ENCODE measurements around the gene PRR5L. TPM values are rescaled to one million over a fixed set of nuclear protein-coding genes. Genes with fewer than 3 reads are reported as not detected.

PRR5L gene
- total and polyA plus RNA-seq, 5 donors from 2014 or later, result 0.76 to 15.1 (median 1.1) TPM; not detected in 1

DNA sequence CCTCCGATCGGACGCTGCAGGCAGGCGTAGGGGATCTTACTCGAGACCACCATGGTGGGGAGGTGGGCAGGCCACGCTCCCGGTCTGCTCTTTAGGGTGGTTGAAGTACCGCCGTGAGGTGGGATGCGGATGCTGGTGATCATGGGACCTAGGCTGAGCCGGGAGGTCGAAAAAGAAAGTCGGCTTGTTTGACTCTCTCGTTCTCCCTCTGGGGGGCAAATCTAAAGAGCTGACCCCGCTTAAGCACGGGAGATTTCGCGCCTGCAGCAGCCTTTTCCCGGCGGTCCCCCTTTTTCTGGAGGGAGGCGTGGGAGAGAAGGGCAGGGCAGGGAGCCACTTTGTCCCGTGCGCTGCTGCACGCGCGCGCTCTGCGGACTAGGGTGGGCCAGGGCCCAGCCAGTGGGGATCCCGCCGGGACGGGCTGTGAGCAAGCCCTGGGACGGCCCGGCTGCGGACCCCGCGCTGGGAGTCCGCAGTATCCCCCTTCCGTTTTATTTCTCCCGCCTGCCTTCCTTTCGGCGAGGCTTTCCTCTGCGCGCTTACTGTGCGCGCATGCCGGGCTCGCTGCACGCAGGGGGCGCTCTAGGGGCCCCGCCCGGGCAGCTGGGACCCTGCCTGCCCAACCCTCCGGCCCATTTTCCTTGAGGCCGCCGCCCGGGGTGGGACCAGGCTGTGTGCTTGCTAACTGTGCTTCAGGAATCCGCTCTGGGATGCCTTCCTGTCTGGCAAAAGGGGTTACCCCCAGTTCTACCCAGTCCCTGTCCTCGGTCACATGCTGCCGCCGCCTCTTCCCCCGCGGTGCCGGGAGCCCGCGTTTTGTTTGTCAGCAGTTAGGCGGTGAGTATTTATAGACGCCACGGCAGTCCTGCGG is 81.0 kb downstream of the PRR5L start:
- H3K27me3 Mint-ChIP-seq, result peaks cover 79% of the 10 kb centered on the region
- peak overlapping the region; percentile 39 to 78 (median 69) for H3K4me3 Mint-ChIP-seq
- ATAC-seq (ENCODE audit: low read depth in 2 of 2) (peak; percentile 20 to 41), DNase-seq (peak in 1 of 3 donors; percentile 45)
- H3K9me3 ChIP-seq (ENCODE audit: control insufficient read depth in 2 of 2, low read length in 2 of 2), result no peaks in the 10 kb centered on the region
- H3K27me3 ChIP-seq (ENCODE audit: control insufficient read depth, insufficient read depth, low read length), result peaks cover 20% of the 10 kb centered on the region
- H3K27ac Mint-ChIP-seq, result no peak overlapping the region
- no peaks in the 10 kb centered on the region for H3K36me3 Mint-ChIP-seq
- H3K36me3 ChIP-seq (ENCODE audit: control insufficient read depth, insufficient read depth, low read length), result no peaks in the 10 kb centered on the region
- H3K27ac ChIP-seq (ENCODE audit: insufficient read depth, low read length, poor library complexity, severe bottlenecking), result no peak overlapping the region
- peaks cover 20% of the 10 kb centered on the region for H3K4me1 ChIP-seq (ENCODE audit: control insufficient read depth, insufficient read depth, low read length, poor library complexity, severe bottlenecking)
- H3K9me3 Mint-ChIP-seq, result no peaks in the 10 kb centered on the region
- H3K4me1 Mint-ChIP-seq, result peaks cover 0 to 22% (median 9%) of the 10 kb centered on the region in 4 donors
- peak overlapping the region; percentile 11 for H3K4me3 ChIP-seq (ENCODE audit: low read depth, low read length)

DNA sequence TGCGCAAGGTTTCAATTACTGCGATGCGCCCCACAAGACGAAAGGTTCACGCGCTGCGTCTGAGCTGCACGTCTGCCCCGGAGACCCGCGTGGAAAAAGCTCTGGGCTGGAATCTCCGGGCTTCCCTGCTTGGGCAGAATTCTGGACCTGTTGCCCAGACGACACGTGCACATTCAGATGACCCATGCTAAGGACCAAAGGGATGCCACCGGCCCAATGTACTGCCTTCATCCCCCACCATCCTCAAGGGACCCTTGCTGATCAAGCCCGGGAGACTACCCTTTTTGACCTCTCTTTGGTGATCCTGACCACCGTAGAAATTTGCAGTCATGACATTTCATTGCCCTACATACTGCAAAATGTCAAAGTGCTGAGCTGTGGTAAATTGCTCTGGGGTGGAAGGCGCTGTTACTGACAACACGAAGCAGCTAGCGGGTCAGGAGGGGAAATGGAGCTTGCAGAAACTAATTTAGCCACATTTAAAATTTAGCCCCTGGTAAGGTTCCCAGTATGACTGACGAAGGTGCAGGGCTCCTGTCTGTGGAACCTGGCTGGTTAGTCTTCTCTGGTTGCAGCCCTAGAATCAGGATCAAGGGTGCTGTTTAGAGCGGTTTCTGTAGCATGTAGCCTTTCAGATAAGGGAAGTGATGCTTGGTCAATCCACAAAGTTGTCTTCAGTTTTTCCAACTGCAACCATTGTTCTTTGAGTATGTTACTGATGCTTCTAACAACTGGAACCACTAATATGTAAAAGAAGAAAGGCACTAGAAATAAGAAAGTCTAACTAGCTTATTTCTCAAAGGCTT is 81.9 kb downstream of the PRR5L start:
- ATAC-seq (ENCODE audit: low read depth in 2 of 2) (peak in 1 of 2 donors; percentile 20), DNase-seq (no peak)
- H3K9me3 ChIP-seq (ENCODE audit: control insufficient read depth in 2 of 2, low read length in 2 of 2), result no peaks in the 10 kb centered on the region
- Mint-ChIP-seq H3K27ac (no peak overlapping the region), H3K36me3 (no peaks in the 10 kb centered on the region), H3K4me3 (peak overlapping the region in 3 of 4 donors; percentile 39 to 67 (median 52)), H3K27me3 (peaks cover 71% of the 10 kb centered on the region), H3K4me1 (peaks cover 0 to 22% (median 9%) of the 10 kb centered on the region in 4 donors), H3K9me3 (no peaks in the 10 kb centered on the region)
- H3K27ac ChIP-seq (ENCODE audit: insufficient read depth, low read length, poor library complexity, severe bottlenecking), result no peak overlapping the region
- H3K27me3 ChIP-seq (ENCODE audit: control insufficient read depth, insufficient read depth, low read length), result peaks cover 20% of the 10 kb centered on the region
- no peaks in the 10 kb centered on the region for H3K36me3 ChIP-seq (ENCODE audit: control insufficient read depth, insufficient read depth, low read length)
- peaks cover 20% of the 10 kb centered on the region for H3K4me1 ChIP-seq (ENCODE audit: control insufficient read depth, insufficient read depth, low read length, poor library complexity, severe bottlenecking)
- H3K4me3 ChIP-seq (ENCODE audit: low read depth, low read length), result peak overlapping the region; percentile 37

DNA sequence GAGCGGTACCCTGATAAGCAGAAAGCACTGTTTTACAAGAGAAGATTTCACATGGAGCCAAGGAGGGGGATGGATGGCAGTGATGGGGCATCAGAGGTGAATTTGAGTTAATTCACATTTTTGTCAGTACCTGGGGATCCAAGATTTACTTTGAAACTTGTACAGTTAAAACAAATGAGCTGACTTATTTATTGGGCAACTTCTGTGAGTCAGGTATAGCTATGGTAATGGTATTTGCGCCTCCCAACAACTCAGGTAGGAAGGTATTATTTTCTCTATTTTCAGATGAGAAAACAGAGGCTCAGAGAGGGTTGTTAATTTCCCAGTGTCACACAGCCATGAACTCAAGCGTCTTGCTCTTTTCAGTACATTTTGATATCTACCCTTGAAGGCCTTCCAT is 83.6 kb downstream of the PRR5L start:
- no peaks in the 10 kb centered on the region for H3K36me3 Mint-ChIP-seq
- peaks cover 59% of the 10 kb centered on the region for H3K27me3 Mint-ChIP-seq
- H3K9me3 ChIP-seq (ENCODE audit: control insufficient read depth in 2 of 2, low read length in 2 of 2), result no peaks in the 10 kb centered on the region
- ATAC-seq (ENCODE audit: low read depth in 2 of 2), result no peak
- H3K9me3 Mint-ChIP-seq, result no peaks in the 10 kb centered on the region
- H3K4me1 Mint-ChIP-seq, result peaks cover 0 to 22% (median 7%) of the 10 kb centered on the region in 4 donors
- H3K4me3 ChIP-seq (ENCODE audit: low read depth, low read length), result no peak overlapping the region
- H3K4me1 ChIP-seq (ENCODE audit: control insufficient read depth, insufficient read depth, low read length, poor library complexity, severe bottlenecking), result peaks cover 20% of the 10 kb centered on the region
- DNase-seq, result no peak
- no peaks in the 10 kb centered on the region for H3K36me3 ChIP-seq (ENCODE audit: control insufficient read depth, insufficient read depth, low read length)
- H3K27ac ChIP-seq (ENCODE audit: insufficient read depth, low read length, poor library complexity, severe bottlenecking), result no peak overlapping the region
- H3K27ac Mint-ChIP-seq, result no peak overlapping the region
- H3K27me3 ChIP-seq (ENCODE audit: control insufficient read depth, insufficient read depth, low read length), result peaks cover 15% of the 10 kb centered on the region
- no peak overlapping the region for H3K4me3 Mint-ChIP-seq

DNA sequence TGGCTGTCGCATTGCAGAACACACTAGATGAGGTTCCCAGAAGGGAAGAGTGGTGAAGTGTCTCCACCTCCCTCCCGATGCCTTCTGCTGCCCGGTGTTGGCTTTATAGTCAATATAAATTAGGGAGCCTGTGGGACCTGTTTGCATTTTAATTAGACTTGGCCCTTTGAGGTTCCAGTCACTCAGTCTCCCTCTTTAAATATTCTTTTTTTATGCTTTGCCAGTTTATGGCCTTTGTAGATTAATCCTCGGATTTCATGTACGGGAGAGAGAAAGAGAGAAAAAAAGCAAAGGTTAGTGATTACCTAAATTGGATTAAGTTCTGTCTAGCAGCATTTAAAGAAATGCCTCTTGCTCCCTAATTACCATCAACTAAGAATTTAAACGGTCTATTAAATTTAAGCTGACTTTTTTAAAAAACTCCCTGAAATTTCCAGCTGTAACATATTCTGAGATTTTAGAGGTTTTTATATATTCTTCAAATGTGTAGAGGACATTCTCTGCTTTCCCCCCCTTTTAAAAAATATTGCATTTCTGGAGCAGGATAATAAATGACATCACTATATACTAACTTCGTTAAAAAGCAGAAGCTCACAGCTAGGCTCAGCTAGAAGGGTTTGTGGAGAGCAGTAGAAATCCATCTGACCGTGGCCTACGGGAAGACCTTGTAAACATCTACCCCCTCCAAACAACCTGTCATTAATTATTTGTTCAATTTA is 84.4 kb downstream of the PRR5L start:
- Histone ChIP-seq H3K36me3 (ENCODE audit: control insufficient read depth, insufficient read depth, low read length) (no peaks in the 10 kb centered on the region), H3K27me3 (ENCODE audit: control insufficient read depth, insufficient read depth, low read length) (peaks cover 10% of the 10 kb centered on the region), H3K9me3 (ENCODE audit: control insufficient read depth in 2 of 2, low read length in 2 of 2) (no peaks in the 10 kb centered on the region), H3K4me3 (ENCODE audit: low read depth, low read length) (peak overlapping the region; percentile 18), H3K27ac (ENCODE audit: insufficient read depth, low read length, poor library complexity, severe bottlenecking) (no peak overlapping the region), H3K4me1 (ENCODE audit: control insufficient read depth, insufficient read depth, low read length, poor library complexity, severe bottlenecking) (peaks cover 20% of the 10 kb centered on the region)
- ATAC-seq (ENCODE audit: low read depth in 2 of 2) (no peak), DNase-seq (no peak)
- Mint-ChIP-seq H3K4me1 (peaks cover 0 to 19% (median 4%) of the 10 kb centered on the region in 4 donors), H3K27ac (no peak overlapping the region), H3K27me3 (peaks cover 51% of the 10 kb centered on the region), H3K36me3 (no peaks in the 10 kb centered on the region), H3K4me3 (no peak overlapping the region), H3K9me3 (no peaks in the 10 kb centered on the region)

DNA sequence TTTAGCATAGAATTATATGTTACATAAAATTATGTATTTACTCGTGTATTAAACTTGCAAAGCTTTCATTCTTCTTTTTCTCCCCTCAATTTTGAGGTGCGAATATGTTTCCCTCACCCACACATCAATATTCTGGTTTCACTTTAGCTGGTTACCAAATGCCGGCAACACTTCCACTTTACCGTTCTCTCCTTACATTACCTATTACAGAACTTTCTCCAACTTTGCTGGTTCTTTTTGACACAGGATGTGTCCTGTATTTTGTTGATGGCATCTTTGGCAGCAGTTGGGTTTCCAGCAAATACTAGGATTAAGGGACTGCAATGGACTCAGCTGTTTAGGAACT is 84.9 kb downstream of the PRR5L start:
- no peaks in the 10 kb centered on the region for H3K36me3 Mint-ChIP-seq
- no peaks in the 10 kb centered on the region for H3K9me3 ChIP-seq (ENCODE audit: control insufficient read depth in 2 of 2, low read length in 2 of 2)
- ATAC-seq (ENCODE audit: low read depth in 2 of 2) (no peak), DNase-seq (no peak)
- peak overlapping the region; percentile 18 for H3K4me3 ChIP-seq (ENCODE audit: low read depth, low read length)
- H3K27me3 ChIP-seq (ENCODE audit: control insufficient read depth, insufficient read depth, low read length), result peaks cover 9% of the 10 kb centered on the region
- H3K9me3 Mint-ChIP-seq, result no peaks in the 10 kb centered on the region
- H3K4me1 ChIP-seq (ENCODE audit: control insufficient read depth, insufficient read depth, low read length, poor library complexity, severe bottlenecking), result peaks cover 16% of the 10 kb centered on the region
- no peak overlapping the region for H3K27ac ChIP-seq (ENCODE audit: insufficient read depth, low read length, poor library complexity, severe bottlenecking)
- peaks cover 48% of the 10 kb centered on the region for H3K27me3 Mint-ChIP-seq
- H3K4me1 Mint-ChIP-seq, result peaks cover 0 to 13% (median 4%) of the 10 kb centered on the region in 4 donors
- H3K36me3 ChIP-seq (ENCODE audit: control insufficient read depth, insufficient read depth, low read length), result no peaks in the 10 kb centered on the region
- no peak overlapping the region for H3K4me3 Mint-ChIP-seq
- no peak overlapping the region for H3K27ac Mint-ChIP-seq

DNA sequence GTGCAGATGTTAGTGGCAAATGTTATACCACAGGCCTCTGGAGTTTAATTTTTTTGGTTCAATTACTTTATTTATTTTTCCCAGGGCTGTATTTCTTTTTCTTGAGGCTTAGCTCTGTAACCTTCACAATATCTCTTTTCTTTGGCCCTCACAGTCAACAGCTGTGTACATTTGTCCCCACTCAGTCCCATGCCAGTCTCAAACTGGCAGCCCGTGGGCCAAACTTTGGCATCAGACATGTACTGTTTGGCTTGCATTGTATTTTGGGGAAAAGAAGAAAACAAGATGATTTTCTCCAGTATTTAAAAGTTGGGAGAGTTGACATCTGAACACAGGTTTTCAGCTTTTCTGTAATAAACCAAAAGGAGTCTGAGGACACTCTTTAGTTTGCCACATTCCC is 87.1 kb downstream of the PRR5L start:
- H3K36me3 Mint-ChIP-seq, result no peaks in the 10 kb centered on the region
- H3K27me3 ChIP-seq (ENCODE audit: control insufficient read depth, insufficient read depth, low read length), result peaks cover 4% of the 10 kb centered on the region
- H3K4me1 Mint-ChIP-seq, result peaks cover 0 to 2% (median under 1%) of the 10 kb centered on the region in 4 donors
- H3K4me3 ChIP-seq (ENCODE audit: low read depth, low read length), result no peak overlapping the region
- H3K27ac Mint-ChIP-seq, result peak overlapping the region in 1 of 3 donors; percentile 10
- H3K36me3 ChIP-seq (ENCODE audit: control insufficient read depth, insufficient read depth, low read length), result no peaks in the 10 kb centered on the region
- ATAC-seq (ENCODE audit: low read depth in 2 of 2) (no peak), DNase-seq (no peak)
- peaks cover 42% of the 10 kb centered on the region for H3K27me3 Mint-ChIP-seq
- H3K4me1 ChIP-seq (ENCODE audit: control insufficient read depth, insufficient read depth, low read length, poor library complexity, severe bottlenecking), result no peaks in the 10 kb centered on the region
- no peak overlapping the region for H3K27ac ChIP-seq (ENCODE audit: insufficient read depth, low read length, poor library complexity, severe bottlenecking)
- no peaks in the 10 kb centered on the region for H3K9me3 Mint-ChIP-seq
- no peak overlapping the region for H3K4me3 Mint-ChIP-seq
- H3K9me3 ChIP-seq (ENCODE audit: control insufficient read depth in 2 of 2, low read length in 2 of 2), result no peaks in the 10 kb centered on the region

DNA sequence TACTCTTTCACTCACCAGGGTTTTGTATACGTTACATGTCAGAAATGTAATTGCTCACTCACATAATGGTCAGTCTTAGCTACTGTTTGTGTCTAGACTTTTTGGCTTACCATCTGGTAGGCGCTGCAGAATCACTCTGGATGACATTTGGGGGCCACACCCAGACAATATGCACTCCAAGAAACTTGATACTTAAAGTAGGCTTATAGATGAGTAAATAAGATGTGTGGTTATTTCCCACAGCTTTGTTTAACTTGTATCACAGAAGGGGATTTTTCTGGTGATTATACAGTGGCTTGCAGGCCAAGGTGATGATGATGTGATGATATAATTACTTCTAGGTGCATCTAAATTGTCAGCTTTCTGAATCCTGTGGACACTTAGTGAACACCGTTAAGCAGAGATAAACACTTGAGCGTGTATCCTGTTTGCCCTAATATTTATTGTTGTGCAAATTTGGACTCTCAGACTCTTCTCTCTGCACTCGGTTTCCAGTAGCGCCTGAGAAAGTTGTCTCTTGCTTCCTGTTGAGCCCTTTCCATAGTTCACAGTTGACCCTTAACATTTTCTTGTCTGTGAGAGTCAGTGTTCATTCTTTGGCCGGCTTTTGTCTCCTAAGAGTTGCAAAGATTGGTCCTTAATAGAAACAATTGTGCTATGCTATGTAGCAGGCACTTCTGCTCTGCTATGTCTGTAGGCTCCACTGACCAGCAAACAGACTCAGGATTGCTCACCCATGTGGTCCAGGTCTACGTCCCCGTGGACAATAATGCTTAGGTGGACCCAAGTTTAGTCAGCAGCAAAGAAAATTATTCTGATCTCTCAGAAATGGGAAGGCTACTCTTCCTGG is 89.3 kb downstream of the PRR5L start:
- H3K27me3 Mint-ChIP-seq, result peaks cover 20% of the 10 kb centered on the region
- no peaks in the 10 kb centered on the region for H3K36me3 Mint-ChIP-seq
- H3K4me1 Mint-ChIP-seq, result no peaks in the 10 kb centered on the region
- Histone ChIP-seq H3K9me3 (ENCODE audit: control insufficient read depth in 2 of 2, low read length in 2 of 2) (no peaks in the 10 kb centered on the region), H3K4me1 (ENCODE audit: control insufficient read depth, insufficient read depth, low read length, poor library complexity, severe bottlenecking) (no peaks in the 10 kb centered on the region), H3K27me3 (ENCODE audit: control insufficient read depth, insufficient read depth, low read length) (no peaks in the 10 kb centered on the region), H3K36me3 (ENCODE audit: control insufficient read depth, insufficient read depth, low read length) (no peaks in the 10 kb centered on the region), H3K4me3 (ENCODE audit: low read depth, low read length) (no peak overlapping the region), H3K27ac (ENCODE audit: insufficient read depth, low read length, poor library complexity, severe bottlenecking) (no peak overlapping the region)
- H3K4me3 Mint-ChIP-seq, result no peak overlapping the region
- no peaks in the 10 kb centered on the region for H3K9me3 Mint-ChIP-seq
- DNase-seq (no peak), ATAC-seq (ENCODE audit: low read depth in 2 of 2) (peak; percentile 31 to 53)
- no peak overlapping the region for H3K27ac Mint-ChIP-seq
